CD8-positive, alpha-beta memory T cell (primary cell): Measurements from ENCODE around the gene ARL9. TPM values are rescaled to one million over a fixed set of nuclear protein-coding genes. Genes with fewer than 3 reads are reported as not detected.
A peak's percentile ranks its signal among the peaks of the same experiment; 100 is the strongest.

Source experiments
- CTCF ChIA-PET: fragments of 350-600 bp; sonication (Branson Sonifier 250); formaldehyde crosslinking; loops from one replicate; lab custom pipeline; 2021; ENCODE audit warnings: antibody characterized with exemption; lab: Charles Lee
- POLR2A ChIA-PET: fragments of 350-600 bp; sonication (Branson Sonifier 250); formaldehyde crosslinking; loops from one replicate; lab custom pipeline; 2021; ENCODE audit warnings: antibody characterized with exemption; lab: Charles Lee
- DNase-seq, 5 donors: peaks; one replicate each; pipeline versions ENCODE4 v3.0.0 to v3.0.0-alpha.2; 2020 to 2022; ENCODE audit warnings: mixed read lengths in 1 of 5
- H3K27ac ChIP-seq: one replicate; pipeline ENCODE4 v1.7.0; 2013; ENCODE audit warnings: low read depth, mild to moderate bottlenecking, low read length, moderate library complexity
- H3K27me3 ChIP-seq: 2 replicates; pipeline ENCODE4 v1.7.0; 2013; ENCODE audit warnings: low read length, mild to moderate bottlenecking; ENCODE audit not compliant: insufficient read depth, poor library complexity, severe bottlenecking
- H3K36me3 ChIP-seq: 2 replicates; pipeline ENCODE4 v1.7.0; 2013; ENCODE audit warnings: mild to moderate bottlenecking, low read length, moderate library complexity; ENCODE audit not compliant: insufficient read depth
- H3K4me1 ChIP-seq: 2 replicates; pipeline ENCODE4 v1.7.0; 2013; ENCODE audit warnings: mild to moderate bottlenecking, low read length, moderate library complexity; ENCODE audit not compliant: insufficient read depth
- H3K4me3 ChIP-seq: 2 replicates; pipeline ENCODE4 v1.7.0; 2013; ENCODE audit warnings: mild to moderate bottlenecking, low read length
- H3K9me3 ChIP-seq: 2 replicates; pipeline ENCODE4 v1.7.0; 2013; ENCODE audit warnings: mild to moderate bottlenecking, low read length
- H3K27ac Mint-ChIP-seq, 8 donors: one replicate each; pipeline ENCODE4 v1.8.0; 2020 to 2021; ENCODE audit warnings: mixed read lengths in 8 of 8, mild to moderate bottlenecking in 6 of 8, inconsistent platforms in 3 of 8, moderate library complexity in 3 of 8
- H3K27me3 Mint-ChIP-seq, 2 donors: one replicate each; pipeline ENCODE4 v1.8.0; 2020 to 2021; ENCODE audit warnings: mixed read lengths in 2 of 2, mild to moderate bottlenecking in 1 of 2, moderate library complexity in 1 of 2
- H3K36me3 Mint-ChIP-seq, 3 donors: one replicate each; pipeline ENCODE4 v1.8.0; 2020 to 2021; ENCODE audit warnings: mixed read lengths in 3 of 3, inconsistent platforms in 1 of 3, mild to moderate bottlenecking in 1 of 3
- H3K4me1 Mint-ChIP-seq, 3 donors: one replicate each; pipeline ENCODE4 v1.8.0; 2020 to 2021; ENCODE audit warnings: mixed read lengths in 3 of 3, inconsistent platforms in 1 of 3, mild to moderate bottlenecking in 1 of 3
- H3K4me3 Mint-ChIP-seq, 7 donors: one replicate each; pipeline ENCODE4 v1.8.0; 2020 to 2021; ENCODE audit warnings: mixed read lengths in 7 of 7, mild to moderate bottlenecking in 6 of 7, moderate library complexity in 4 of 7, inconsistent platforms in 2 of 7
- H3K9me3 Mint-ChIP-seq, 5 donors: one replicate each; pipeline ENCODE4 v1.8.0; 2020 to 2022; ENCODE audit warnings: mixed read lengths in 5 of 5, mild to moderate bottlenecking in 3 of 5, moderate library complexity in 2 of 5, inconsistent platforms in 1 of 5
- polyA plus RNA-seq: library from polyadenylated mRNA; unstranded; fragments of 300-500 nt; fragmentation: Illumina TruSeq; gene quantifications from one replicate; pipeline ENCODE4 v1.2.3, GENCODE V29; 2021
- total RNA-seq, 2 experiments: library from RNA; stranded (reverse); gene quantifications; one replicate each; pipeline ENCODE4 v1.2.3, GENCODE V29; 2021

Gene ARL9
- total and polyA plus RNA-seq, 3 experiments from 2014 or later, result 0.35 to 0.38 TPM; not detected in 1

DNA sequence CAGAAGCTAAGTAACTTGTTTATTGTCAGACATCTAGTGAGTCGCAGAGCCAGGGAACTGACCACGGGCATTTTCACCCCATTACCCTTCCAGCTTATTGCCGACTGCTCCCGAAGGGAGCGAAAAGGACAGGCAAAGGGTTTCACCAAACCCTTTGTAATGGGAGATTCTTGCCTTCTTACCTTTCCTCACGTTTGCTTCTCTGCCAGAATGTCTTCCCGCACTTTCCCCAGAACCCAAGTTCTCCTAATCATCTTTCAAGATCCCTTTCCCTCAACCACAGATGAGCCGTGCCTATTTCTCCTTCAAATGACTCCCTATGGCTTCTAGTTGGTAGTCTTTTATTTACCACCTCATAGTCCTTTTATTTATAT is 38.7 kb upstream of the ARL9 start:
- Histone ChIP-seq H3K4me3 (peak overlapping the region; percentile 97), H3K9me3 (no peaks in the 10 kb centered on the region), H3K4me1 (peaks cover 48% of the 10 kb centered on the region), H3K36me3 (peaks cover 9% of the 10 kb centered on the region), H3K27ac (peak overlapping the region; percentile 96), H3K27me3 (no peaks in the 10 kb centered on the region)
- no peaks in the 10 kb centered on the region for H3K9me3 Mint-ChIP-seq
- peaks cover 58 to 79% (median 65%) of the 10 kb centered on the region in 3 donors for H3K4me1 Mint-ChIP-seq
- peaks cover 0 to 45% (median 3%) of the 10 kb centered on the region in 3 donors for H3K36me3 Mint-ChIP-seq
- no peak for DNase-seq
- H3K4me3 Mint-ChIP-seq, result peak overlapping the region; percentile 93 to 100 (median 98)
- ChIA-PET CTCF (interaction anchor here (0.7 to 2.3 kb wide), 4 partner anchors 15 to 43 kb away, joined by 3 to 20 read pairs (median 4); partner anchors contain the start of genes PAICS and PPAT), POLR2A (interaction anchor here (1.5 to 5.1 kb wide), 2 partner anchors 31 to 80 kb away, joined by 6 to 46 read pairs; partner anchors contain the start of genes AASDH, PAICS and PPAT)
- no peaks in the 10 kb centered on the region for H3K27me3 Mint-ChIP-seq
- peak overlapping the region; percentile 92 to 100 (median 98) for H3K27ac Mint-ChIP-seq

DNA sequence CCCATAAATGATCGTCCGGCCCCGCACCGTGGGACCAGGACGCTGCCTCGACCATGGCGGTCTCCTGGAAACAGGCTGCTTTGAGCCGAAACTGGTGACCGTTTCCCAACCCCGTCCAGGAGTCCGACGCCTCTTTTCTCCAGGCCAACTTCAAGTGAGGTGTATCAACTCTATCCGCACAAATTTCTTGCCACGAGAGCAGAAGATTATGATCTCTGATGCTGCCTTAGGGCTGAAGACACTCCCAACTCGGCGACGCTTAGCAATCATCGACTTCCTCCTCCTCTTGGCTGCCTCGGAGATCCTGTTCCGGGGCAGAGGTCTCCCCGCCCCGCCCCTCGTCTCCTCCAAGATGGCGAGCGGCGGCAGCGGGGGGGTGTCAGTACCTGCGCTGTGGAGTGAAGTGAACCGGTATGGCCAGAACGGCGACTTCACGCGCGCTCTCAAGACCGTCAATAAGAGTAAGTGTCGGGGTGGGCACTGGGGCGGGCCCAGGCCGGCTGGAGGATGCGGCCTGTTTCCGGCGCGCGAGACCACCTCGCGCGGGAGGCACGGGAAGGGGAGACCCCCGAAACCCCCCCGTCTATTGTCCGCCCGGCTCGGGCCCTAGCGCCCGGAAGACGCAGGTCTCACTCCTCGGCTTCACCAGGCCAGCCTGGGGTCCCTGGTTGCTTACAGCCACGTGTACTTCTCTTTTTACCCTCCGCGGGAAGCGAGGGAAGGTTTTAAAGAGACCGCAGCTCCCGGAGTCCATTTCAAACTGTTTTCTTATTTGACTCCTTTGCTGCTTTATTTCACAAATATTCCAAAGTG is 38.1 kb upstream of the ARL9 start, which contains the start of gene SRP72:
SRP72 (plus strand) TSS at position 334 of the 813 bp plus-strand sequence; CDS start at position 353, 19 bp downstream.
- Histone ChIP-seq H3K27ac (peak within 1 kb of the TSS; percentile 96), H3K4me3 (peak within 1 kb of the TSS; percentile 97), H3K27me3 (no peaks in the 10 kb centered on the region), H3K9me3 (no peaks in the 10 kb centered on the region), H3K36me3 (peaks cover 13% of the 10 kb centered on the region), H3K4me1 (peaks cover 48% of the 10 kb centered on the region)
- POLR2A ChIA-PET, result interaction anchor here (0.6 to 5.1 kb wide), 5 partner anchors 9 to 519 kb away, joined by 3 to 46 read pairs (median 6); partner anchors contain the start of genes AASDH, CEP135, PAICS and PPAT
- Mint-ChIP-seq H3K4me1 (peaks cover 56 to 74% (median 63%) of the 10 kb centered on the region in 3 donors), H3K27me3 (no peaks in the 10 kb centered on the region), H3K9me3 (no peaks in the 10 kb centered on the region), H3K36me3 (peaks cover 0 to 44% (median 5%) of the 10 kb centered on the region in 3 donors), H3K4me3 (peak within 1 kb of the TSS; percentile 93 to 100 (median 98)), H3K27ac (peak within 1 kb of the TSS; percentile 92 to 100 (median 98))
- DNase-seq, result peak; percentile 87 to 94 (median 88)
- CTCF ChIA-PET, result interaction anchor here (1.1 to 2.4 kb wide), 6 partner anchors 31 to 519 kb away, joined by 3 to 20 read pairs (median 6); partner anchors contain the start of genes CEP135, PAICS and PPAT

DNA sequence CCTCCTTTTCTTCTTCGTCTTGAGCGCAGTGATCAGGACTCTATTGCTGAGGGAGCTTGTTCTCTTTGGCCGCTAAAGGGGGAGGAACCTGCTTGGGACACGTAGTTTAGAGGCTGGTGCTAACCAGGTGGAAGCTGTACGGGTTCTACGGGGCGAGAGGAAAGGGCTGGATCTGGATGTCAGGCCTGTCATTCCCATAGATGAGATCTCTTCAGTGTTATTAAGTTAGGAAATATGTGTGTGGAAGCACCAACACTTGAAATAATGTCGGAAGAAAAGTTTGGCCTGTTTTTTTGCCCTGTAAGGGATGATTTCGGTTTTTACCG is 37.5 kb upstream of the ARL9 start:
- Mint-ChIP-seq H3K36me3 (peaks cover 0 to 48% (median 6%) of the 10 kb centered on the region in 3 donors), H3K4me1 (peaks cover 56 to 72% (median 63%) of the 10 kb centered on the region in 3 donors), H3K4me3 (peak overlapping the region; percentile 93 to 100 (median 98)), H3K9me3 (no peaks in the 10 kb centered on the region), H3K27ac (peak overlapping the region; percentile 92 to 100 (median 98)), H3K27me3 (no peaks in the 10 kb centered on the region)
- peak in 3 of 5 donors; percentile 10 to 56 (median 22) for DNase-seq
- H3K9me3 ChIP-seq, result no peaks in the 10 kb centered on the region
- H3K27ac ChIP-seq, result peak overlapping the region; percentile 96
- H3K4me1 ChIP-seq, result peaks cover 48% of the 10 kb centered on the region
- POLR2A ChIA-PET, result interaction anchor here (0.6 to 5.1 kb wide), 4 partner anchors 9 to 519 kb away, joined by 3 to 46 read pairs (median 5); partner anchors contain the start of genes AASDH, CEP135, PAICS and PPAT
- CTCF ChIA-PET, result interaction anchor here (1.1 to 2.4 kb wide), 4 partner anchors 32 to 520 kb away, joined by 3 to 11 read pairs (median 6); partner anchors contain the start of genes CEP135, PAICS and PPAT
- H3K36me3 ChIP-seq, result peaks cover 17% of the 10 kb centered on the region
- H3K4me3 ChIP-seq, result peak overlapping the region; percentile 97
- no peaks in the 10 kb centered on the region for H3K27me3 ChIP-seq

DNA sequence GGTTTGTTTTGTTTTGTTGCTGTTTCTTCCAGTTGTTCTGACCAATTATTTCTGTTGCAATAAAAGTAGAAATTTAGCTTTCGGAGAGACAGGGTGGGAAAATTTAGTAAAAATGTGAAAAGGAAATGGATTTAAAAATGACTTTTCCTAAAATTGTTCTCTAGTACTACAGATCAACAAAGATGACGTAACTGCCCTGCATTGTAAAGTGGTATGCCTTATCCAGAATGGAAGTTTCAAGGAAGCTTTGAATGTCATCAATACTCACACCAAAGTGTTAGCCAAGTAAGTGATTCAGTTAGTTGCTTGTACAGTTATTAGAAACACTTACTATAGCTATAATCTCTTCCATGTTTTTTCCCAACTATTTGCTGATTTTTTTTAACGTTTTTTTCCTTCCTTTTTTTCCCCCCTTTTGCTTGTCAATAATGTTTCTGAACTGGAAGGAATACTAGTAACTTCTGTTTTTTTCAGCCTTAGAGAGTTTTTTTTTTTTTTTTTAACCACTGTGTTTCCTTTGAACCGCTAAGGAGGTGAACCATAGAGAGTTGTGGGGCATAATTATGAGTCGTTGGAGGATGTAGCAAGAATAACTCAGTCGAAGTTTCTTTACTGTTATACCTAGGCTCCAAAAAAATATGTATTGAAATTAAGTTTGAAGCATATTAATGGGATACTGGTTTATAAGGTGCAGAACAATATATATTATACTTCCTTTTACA is 35.9 kb upstream of the ARL9 start:
- Mint-ChIP-seq H3K36me3 (peaks cover 0 to 57% (median 6%) of the 10 kb centered on the region in 3 donors), H3K27ac (peak overlapping the region in 7 of 8 donors; percentile 4 to 92 (median 57)), H3K4me3 (peak overlapping the region; percentile 9 to 100 (median 60)), H3K4me1 (peaks cover 46 to 59% (median 57%) of the 10 kb centered on the region in 3 donors), H3K27me3 (no peaks in the 10 kb centered on the region), H3K9me3 (no peaks in the 10 kb centered on the region)
- Histone ChIP-seq H3K27ac (no peak overlapping the region), H3K27me3 (no peaks in the 10 kb centered on the region), H3K9me3 (no peaks in the 10 kb centered on the region), H3K4me3 (no peak overlapping the region), H3K36me3 (peaks cover 26% of the 10 kb centered on the region), H3K4me1 (peaks cover 39% of the 10 kb centered on the region)
- CTCF ChIA-PET, result interaction anchor here (0.9 to 2.4 kb wide), 4 partner anchors 9 to 330 kb away, joined by 3 to 11 read pairs (median 4); partner anchors contain the start of genes PAICS and PPAT
- POLR2A ChIA-PET, result interaction anchor here (1.7 to 5.1 kb wide), 2 partner anchors 34 to 521 kb away, joined by 7 to 46 read pairs; partner anchors contain the start of genes CEP135, PAICS and PPAT
- DNase-seq, result no peak

DNA sequence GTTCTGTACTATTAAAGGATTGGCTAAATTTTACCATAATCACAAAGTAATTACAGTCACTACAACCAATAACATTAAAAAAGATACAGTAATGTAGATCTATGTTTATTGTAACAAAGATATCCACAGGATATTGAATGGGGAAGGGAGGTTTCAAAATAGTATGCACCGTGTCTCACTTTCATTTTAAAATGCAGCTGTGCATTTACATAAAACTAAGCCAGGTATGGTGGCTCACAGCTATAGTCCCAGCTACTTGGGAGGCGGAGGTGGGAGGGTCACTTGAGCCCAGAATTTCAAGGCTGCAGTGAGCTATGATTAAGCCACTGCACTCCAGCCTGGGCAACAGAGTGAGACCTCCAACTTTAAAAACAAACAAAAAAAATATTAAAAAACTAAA is 29.7 kb upstream of the ARL9 start:
- ChIA-PET CTCF (no interaction called here), POLR2A (no interaction called here)
- Mint-ChIP-seq H3K4me1 (peaks cover 0 to 8% (median 4%) of the 10 kb centered on the region in 3 donors), H3K27ac (no peak overlapping the region), H3K36me3 (peaks cover 0 to 88% (median 24%) of the 10 kb centered on the region in 3 donors), H3K4me3 (no peak overlapping the region), H3K9me3 (no peaks in the 10 kb centered on the region), H3K27me3 (no peaks in the 10 kb centered on the region)
- Histone ChIP-seq H3K4me1 (no peaks in the 10 kb centered on the region), H3K9me3 (no peaks in the 10 kb centered on the region), H3K27ac (no peak overlapping the region), H3K4me3 (no peak overlapping the region), H3K36me3 (peaks cover 61% of the 10 kb centered on the region), H3K27me3 (no peaks in the 10 kb centered on the region)
- no peak for DNase-seq

DNA sequence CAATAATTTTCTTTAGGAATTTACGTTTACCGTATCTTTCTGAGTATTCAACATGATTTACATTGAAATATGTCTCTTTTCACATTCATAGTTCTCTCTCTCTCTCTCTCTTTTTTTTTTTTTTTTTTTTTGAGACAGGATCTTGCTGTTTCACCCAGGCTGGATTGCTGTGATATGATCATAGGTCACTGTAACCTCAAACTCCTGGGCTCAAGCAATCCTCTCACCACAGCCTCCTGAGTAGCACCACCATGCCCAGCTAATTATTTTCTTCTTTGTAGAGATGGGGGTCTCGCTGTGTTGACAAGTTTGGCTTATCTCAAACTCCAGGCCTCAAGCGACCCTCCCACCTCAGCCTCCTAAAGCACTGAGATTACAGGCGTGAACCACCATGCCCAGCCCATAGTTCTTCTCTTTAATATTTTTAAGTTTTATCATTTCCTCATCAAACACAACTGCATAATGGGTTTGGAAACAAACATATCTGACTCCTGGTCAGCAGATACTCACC is 28.3 kb upstream of the ARL9 start:
- no peak overlapping the region for H3K27ac Mint-ChIP-seq

DNA sequence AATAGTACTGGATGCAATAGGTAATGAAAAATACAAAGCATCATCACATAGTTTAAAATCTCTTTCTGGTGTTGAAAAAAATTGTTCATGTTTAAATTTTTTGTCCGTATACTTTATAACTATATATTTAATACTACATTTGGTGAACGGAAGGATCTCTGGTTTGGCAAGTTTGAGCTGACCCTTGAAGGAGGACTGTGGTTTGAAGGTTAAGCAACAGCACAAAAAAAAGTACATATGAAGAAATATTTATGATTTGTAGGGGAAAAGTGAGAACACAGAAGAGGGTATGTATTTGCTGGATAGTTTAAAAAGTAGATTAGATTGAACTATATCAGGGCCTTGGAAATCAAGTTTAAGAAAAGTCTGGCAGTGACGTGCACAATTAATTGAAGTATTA is 24.9 kb upstream of the ARL9 start:
- ChIA-PET CTCF (interaction anchor here (0.6 kb wide), 1 partner anchor 325 kb away, joined by 4 read pairs; no protein-coding TSS in a partner anchor), POLR2A (no interaction called here)
- H3K9me3 ChIP-seq, result no peaks in the 10 kb centered on the region
- peaks cover 40% of the 10 kb centered on the region for H3K36me3 ChIP-seq
- no peak overlapping the region for H3K4me3 ChIP-seq
- Mint-ChIP-seq H3K36me3 (peaks cover 12 to 77% (median 22%) of the 10 kb centered on the region in 3 donors), H3K27me3 (no peaks in the 10 kb centered on the region), H3K4me3 (no peak overlapping the region), H3K9me3 (no peaks in the 10 kb centered on the region), H3K27ac (peak overlapping the region in 2 of 8 donors; percentile 28 to 32), H3K4me1 (no peaks in the 10 kb centered on the region)
- no peaks in the 10 kb centered on the region for H3K4me1 ChIP-seq
- DNase-seq, result no peak
- no peak overlapping the region for H3K27ac ChIP-seq
- no peaks in the 10 kb centered on the region for H3K27me3 ChIP-seq

More for the DNA sequence above, 28.3 kb upstream of the ARL9 start:
- Mint-ChIP-seq H3K27me3 (no peaks in the 10 kb centered on the region), H3K4me3 (no peak overlapping the region), H3K9me3 (no peaks in the 10 kb centered on the region), H3K36me3 (peaks cover 4 to 82% (median 21%) of the 10 kb centered on the region in 3 donors), H3K4me1 (no peaks in the 10 kb centered on the region)
- POLR2A ChIA-PET, result no interaction called here
- H3K4me3 ChIP-seq, result no peak overlapping the region
- no peaks in the 10 kb centered on the region for H3K4me1 ChIP-seq
- peaks cover 51% of the 10 kb centered on the region for H3K36me3 ChIP-seq
- H3K27me3 ChIP-seq, result no peaks in the 10 kb centered on the region
- CTCF ChIA-PET, result no interaction called here
- no peaks in the 10 kb centered on the region for H3K9me3 ChIP-seq
- DNase-seq, result no peak
- H3K27ac ChIP-seq, result no peak overlapping the region
